ENCODE data around the gene ADRM1.

DNA sequence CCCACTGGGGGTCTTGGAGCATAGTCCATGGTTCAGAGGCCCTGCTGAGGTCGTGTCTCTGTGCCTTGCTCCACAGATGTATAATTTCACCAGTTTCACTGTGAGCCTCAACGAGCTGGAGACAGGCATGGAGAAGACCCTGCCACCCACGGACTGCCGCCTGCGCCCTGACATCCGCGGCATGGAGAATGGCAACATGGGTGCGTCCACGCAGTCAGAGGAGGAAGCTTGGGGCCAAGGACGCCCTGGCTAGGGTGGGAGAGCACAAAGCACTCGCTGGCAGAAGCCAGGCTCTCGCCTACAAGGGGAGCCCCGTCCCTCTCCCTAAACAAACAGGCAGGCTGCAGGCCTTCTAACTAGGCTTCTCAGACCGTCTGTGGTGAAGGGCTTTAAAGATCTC is 13.7 kb upstream of the ADRM1 start:
- TF ChIP-seq CTCF (IDR thresholded peaks at IDR 0.05; ENCODE audit: low read depth, low read length) (no peak), EZH2phosphoT487 (IDR thresholded peaks at IDR 0.05; ENCODE audit: low read depth) (no peak)

Data from OCI-LY3 (cell line).